Activated CD8-positive, alpha-beta memory T cell treated with anti-CD3 and anti-CD28 coated beads for 36 hours (primary cell): ENCODE results near the gene ATAD3C. TPM values are rescaled to one million over a fixed set of nuclear protein-coding genes. Genes with fewer than 3 reads are reported as not detected.

Source experiments
- CTCF ChIA-PET: fragments of 350-600 bp; sonication (Branson Sonifier 250); formaldehyde crosslinking; loops from one replicate; lab custom pipeline; 2021; ENCODE audit warnings: antibody characterized with exemption; lab: Charles Lee
- POLR2A ChIA-PET: fragments of 350-600 bp; sonication (Branson Sonifier 250); formaldehyde crosslinking; loops from one replicate; lab custom pipeline; 2021; ENCODE audit warnings: antibody characterized with exemption; lab: Charles Lee
- total RNA-seq, 2 experiments: library from RNA; stranded (reverse); gene quantifications; one replicate each; pipeline ENCODE4 v1.2.3, GENCODE V29; 2021

ATAD3C gene
- total RNA-seq, 2 experiments from 2014 or later, result 1.0 to 1.3 TPM

GRCh38 chr1:1428174-1428573 lies 21.3 kb upstream of the ATAD3C start:
- ChIA-PET POLR2A (no interaction called here), CTCF (interaction anchor here (0.6 to 1.2 kb wide), 3 partner anchors 12 to 21 kb away, joined by 3 to 4 read pairs (median 4); no protein-coding TSS in a partner anchor)

- ChIA-PET CTCF (interaction anchor here (1.0 to 1.2 kb wide), 2 partner anchors 11 to 13 kb away, joined by 3 to 4 read pairs; no protein-coding TSS in a partner anchor), POLR2A (interaction anchor here (0.6 kb wide), 1 partner anchor 229 kb away, joined by 4 read pairs; no protein-coding TSS in a partner anchor)
Observed at GRCh38 chr1:1428967-1429366, 20.5 kb upstream of the ATAD3C start.

GRCh38 chr1:1429671-1430073 lies 19.8 kb upstream of the ATAD3C start:
- ChIA-PET POLR2A (no interaction called here), CTCF (interaction anchor here (0.7 kb wide), 1 partner anchor 337 kb away, joined by 3 read pairs; no protein-coding TSS in a partner anchor)

GRCh38 chr1:1430114-1430982 lies 19.1 kb upstream of the ATAD3C start:
- CTCF ChIA-PET, result interaction anchor here (0.7 kb wide), 1 partner anchor 338 kb away, joined by 3 read pairs; no protein-coding TSS in a partner anchor

GRCh38 chr1:1430992-1431844 lies 18.3 kb upstream of the ATAD3C start:
- ChIA-PET POLR2A (no interaction called here), CTCF (interaction anchor here (1.4 kb wide), 1 partner anchor 10 kb away, joined by 3 read pairs; no protein-coding TSS in a partner anchor)

More at GRCh38 chr1:1430114-1430982, 19.1 kb upstream of the ATAD3C start:
- POLR2A ChIA-PET, result no interaction called here

- ChIA-PET CTCF (interaction anchor here (1.4 kb wide), 1 partner anchor 9 kb away, joined by 3 read pairs; no protein-coding TSS in a partner anchor), POLR2A (no interaction called here)
Observed at GRCh38 chr1:1431845-1432273, 17.6 kb upstream of the ATAD3C start.

GRCh38 chr1:1432274-1432950 lies 17.1 kb upstream of the ATAD3C start:
- CTCF ChIA-PET, result interaction anchor here (1.4 kb wide), 1 partner anchor 8 kb away, joined by 3 read pairs; no protein-coding TSS in a partner anchor
- POLR2A ChIA-PET, result no interaction called here

- POLR2A ChIA-PET, result no interaction called here
- CTCF ChIA-PET, result interaction anchor here (1.2 to 1.5 kb wide), 2 partner anchors 25 to 31 kb away, joined by 3 read pairs; no protein-coding TSS in a partner anchor
Observed at GRCh38 chr1:1432951-1433803, 16.3 kb upstream of the ATAD3C start.

- CTCF ChIA-PET, result interaction anchor here (1.2 to 1.5 kb wide), 2 partner anchors 26 to 31 kb away, joined by 3 read pairs; no protein-coding TSS in a partner anchor
- POLR2A ChIA-PET, result no interaction called here
Observed at GRCh38 chr1:1433804-1434130, 15.7 kb upstream of the ATAD3C start.

- ChIA-PET POLR2A (interaction anchor here (0.6 kb wide), 1 partner anchor 30 kb away, joined by 3 read pairs; no protein-coding TSS in a partner anchor), CTCF (interaction anchor here (1.2 to 1.5 kb wide), 2 partner anchors 26 to 32 kb away, joined by 3 read pairs; no protein-coding TSS in a partner anchor)
Observed at GRCh38 chr1:1434131-1434823, 15.2 kb upstream of the ATAD3C start.

- POLR2A ChIA-PET, result interaction anchor here (0.6 kb wide), 1 partner anchor 30 kb away, joined by 3 read pairs; no protein-coding TSS in a partner anchor
- CTCF ChIA-PET, result interaction anchor here (1.2 to 1.5 kb wide), 2 partner anchors 27 to 32 kb away, joined by 3 read pairs; no protein-coding TSS in a partner anchor
Observed at GRCh38 chr1:1434824-1435105, 14.7 kb upstream of the ATAD3C start.

- POLR2A ChIA-PET, result interaction anchor here (0.6 kb wide), 1 partner anchor 31 kb away, joined by 3 read pairs; no protein-coding TSS in a partner anchor
Observed at GRCh38 chr1:1435106-1435903, 14.2 kb upstream of the ATAD3C start, which contains the start of gene VWA1. TSS of gene VWA1 (plus strand) at chr1:1435690. CDS start at chr1:1435749, 59 bp downstream.

GRCh38 chr1:1435911-1436629 lies 13.4 kb upstream of the ATAD3C start:
- POLR2A ChIA-PET, result no interaction called here
- CTCF ChIA-PET, result no interaction called here

More at GRCh38 chr1:1435106-1435903, 14.2 kb upstream of the ATAD3C start, which contains the start of gene VWA1:
- CTCF ChIA-PET, result no interaction called here

GRCh38 chr1:1436630-1437032 lies 12.9 kb upstream of the ATAD3C start:
- CTCF ChIA-PET, result interaction anchor here (1.0 kb wide), 1 partner anchor 142 kb away, joined by 3 read pairs; no protein-coding TSS in a partner anchor
- POLR2A ChIA-PET, result no interaction called here
